Measurements from ENCODE around the gene GATA1. TPM values are rescaled to one million over a fixed set of nuclear protein-coding genes. Genes with fewer than 3 reads are reported as not detected.
A peak's percentile ranks its signal among the peaks of the same experiment; 100 is the strongest.
"Not testable (repeated sequence)": the region's sequence is repeated elsewhere in the genome, so short reads cannot be mapped to it uniquely, and the experiment has no call there.

Gene GATA1
- total RNA-seq, 3 donors from 2014 or later: 0.32 TPM; not detected in 2

DNA sequence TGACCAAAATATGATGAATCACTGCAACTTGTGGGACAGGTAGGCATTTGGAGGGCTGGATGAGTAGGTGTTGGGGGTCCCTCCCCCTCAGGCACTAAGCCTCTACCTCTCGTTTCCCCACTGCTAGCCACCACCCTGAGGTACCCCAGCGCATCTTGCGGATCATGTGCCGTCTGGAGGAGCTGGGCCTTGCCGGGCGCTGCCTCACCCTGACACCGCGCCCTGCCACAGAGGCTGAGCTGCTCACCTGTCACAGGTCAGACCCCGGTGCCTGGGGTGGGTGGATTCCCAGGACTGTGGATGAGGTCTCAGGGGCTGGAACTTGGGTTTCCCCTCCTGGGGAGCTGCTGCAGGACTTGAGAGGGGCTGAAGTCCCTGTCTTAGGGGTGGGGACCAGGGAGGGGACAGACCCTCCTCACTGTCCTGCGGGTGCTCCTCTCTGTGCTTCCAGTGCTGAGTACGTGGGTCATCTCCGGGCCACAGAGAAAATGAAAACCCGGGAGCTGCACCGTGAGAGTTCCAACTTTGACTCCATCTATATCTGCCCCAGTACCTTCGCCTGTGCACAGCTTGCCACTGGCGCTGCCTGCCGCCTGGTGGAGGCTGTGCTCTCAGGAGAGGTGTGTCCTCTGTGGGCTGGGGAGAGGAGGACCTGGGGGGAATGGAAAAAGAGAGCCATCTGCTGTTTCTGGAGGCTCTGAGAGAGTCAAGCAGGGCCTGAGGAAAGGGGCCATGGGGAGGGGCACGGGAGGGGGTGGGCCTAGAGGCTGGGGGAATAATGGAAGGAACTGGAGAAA is 29.8 kb downstream of the GATA1 start:
- no peaks in the 10 kb centered on the region for H3K36me3 ChIP-seq (ENCODE audit: low read depth)
- intact Hi-C loops (cut with DNase I, micrococcal nuclease): no loop called here
- no peak for TF ChIP-seq CTCF (IDR thresholded peaks at IDR 0.05)
- ATAC-seq (no peak), DNase-seq (no peak)
- no peak overlapping the region for H3K4me3 ChIP-seq
- no peaks in the 10 kb centered on the region for H3K9me3 ChIP-seq
- H3K4me1 ChIP-seq (ENCODE audit: low read depth): no peaks in the 10 kb centered on the region

- Histone ChIP-seq H3K9me3 (no peaks in the 10 kb centered on the region), H3K36me3 (ENCODE audit: low read depth) (no peaks in the 10 kb centered on the region), H3K4me3 (no peak overlapping the region), H3K4me1 (ENCODE audit: low read depth) (no peaks in the 10 kb centered on the region)
- ATAC-seq (no peak), DNase-seq (no peak)
- intact Hi-C loops (cut with DNase I, micrococcal nuclease): no loop called here
- TF ChIP-seq CTCF (IDR thresholded peaks at IDR 0.05): no peak
Measured at GRCh38 chrX:48818098-48818497, 31.7 kb downstream of the GATA1 start.

- DNase-seq (no peak), ATAC-seq (peak; percentile 11)
- Histone ChIP-seq H3K9me3 (no peaks in the 10 kb centered on the region), H3K36me3 (ENCODE audit: low read depth) (no peaks in the 10 kb centered on the region), H3K4me3 (no peak overlapping the region), H3K4me1 (ENCODE audit: low read depth) (no peaks in the 10 kb centered on the region)
- intact Hi-C loops (cut with DNase I, micrococcal nuclease): no loop called here
- TF ChIP-seq CTCF (IDR thresholded peaks at IDR 0.05): no peak
Measured at GRCh38 chrX:48818866-48819265, 32.5 kb downstream of the GATA1 start.

DNA sequence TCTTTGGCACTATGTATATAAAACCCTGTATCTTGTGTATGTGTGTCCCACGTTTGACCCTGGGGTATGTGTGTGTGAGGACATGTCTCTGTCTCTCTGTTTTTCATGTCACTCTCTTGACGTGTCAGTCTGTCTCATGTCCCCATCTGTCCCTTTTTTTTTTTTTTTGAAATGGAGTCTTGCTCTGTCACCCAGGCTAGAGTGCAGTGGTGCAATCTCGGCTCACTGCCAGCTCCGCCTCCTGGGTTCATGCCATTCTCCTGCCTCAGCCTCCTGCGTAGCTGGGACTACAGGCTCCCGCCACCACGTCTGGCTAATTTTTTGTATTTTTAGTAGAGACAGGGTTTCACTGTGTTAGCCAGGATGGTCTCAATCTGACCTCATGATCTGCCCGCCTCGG is 33.0 kb downstream of the GATA1 start:
- not testable (repeated sequence) for DNase-seq

GRCh38 chrX:48823053-48823452 is 36.7 kb downstream of the GATA1 start:
- no peak for ATAC-seq
- no peak for TF ChIP-seq CTCF (IDR thresholded peaks at IDR 0.05)
- Histone ChIP-seq H3K4me1 (ENCODE audit: low read depth) (no peaks in the 10 kb centered on the region), H3K4me3 (no peak overlapping the region), H3K36me3 (ENCODE audit: low read depth) (no peaks in the 10 kb centered on the region), H3K9me3 (no peaks in the 10 kb centered on the region)
- DNase-seq: no peak
- intact Hi-C loops (cut with DNase I, micrococcal nuclease): no loop called here

More for the DNA sequence above, 33.0 kb downstream of the GATA1 start:
- H3K4me1 ChIP-seq (ENCODE audit: low read depth); ATAC-seq; intact Hi-C loops (cut with DNase I, micrococcal nuclease); H3K9me3 ChIP-seq; H3K4me3 ChIP-seq; H3K36me3 ChIP-seq (ENCODE audit: low read depth): not testable (repeated sequence)

DNA sequence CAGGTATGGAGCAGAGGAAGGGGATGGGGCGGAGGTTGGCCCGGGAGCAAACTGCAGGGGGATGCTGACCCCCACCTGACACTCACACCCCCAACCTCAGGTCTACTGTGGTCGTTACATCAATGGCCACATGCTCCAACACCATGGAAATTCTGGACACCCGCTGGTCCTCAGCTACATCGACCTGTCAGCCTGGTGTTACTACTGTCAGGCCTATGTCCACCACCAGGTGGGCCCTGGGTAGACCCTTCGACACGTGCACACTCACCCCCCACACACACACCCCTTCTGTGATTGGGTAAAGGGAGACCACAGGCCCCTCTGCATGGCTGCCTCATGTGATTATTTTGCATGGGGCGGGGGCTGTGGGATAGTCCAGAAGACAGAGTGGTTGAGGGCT is 37.7 kb downstream of the GATA1 start:
- ATAC-seq (no peak), DNase-seq (no peak)
- no peak for TF ChIP-seq CTCF (IDR thresholded peaks at IDR 0.05)
- Histone ChIP-seq H3K36me3 (ENCODE audit: low read depth) (no peaks in the 10 kb centered on the region), H3K4me1 (ENCODE audit: low read depth) (no peaks in the 10 kb centered on the region), H3K9me3 (no peaks in the 10 kb centered on the region), H3K4me3 (no peak overlapping the region)
- intact Hi-C loops (cut with DNase I, micrococcal nuclease): no loop called here
